ENCODE results near the gene SRSF5. TPM values are rescaled to one million over a fixed set of nuclear protein-coding genes. Genes with fewer than 3 reads are reported as not detected.

Gene SRSF5
- total and polyA plus RNA-seq, 2 of the 8 experiments (the other 6 are each of a cell fraction or from before 2014, with no cell fraction given): 101 to 238 TPM

- POLR2A ChIA-PET (ENCODE audit: partially characterized antibody): interaction anchor here (1.4 to 5.0 kb wide), 2 partner anchors 11 to 13 kb away, joined by 3 to 29 read pairs; partner anchors contain the start of gene SRSF5
- no peak for FAIRE-seq
- no peak overlapping the region for H2AK5ac ChIP-seq (ENCODE audit: low read depth, low read length)
- no peak for TF ChIP-seq SP2 (IDR thresholded peaks at IDR 0.05; ENCODE audit: low read length)
- TF ChIP-seq TAF7 (optimal IDR thresholded peaks at IDR 0.05; ENCODE audit: borderline replicate concordance, low read depth, low read length): no peak
- no peak for TF ChIP-seq TAF1 (IDR thresholded peaks at IDR 0.05; ENCODE audit: low read depth, low read length)
- TF ChIP-seq MAX (IDR thresholded peaks at IDR 0.05): no peak
- no peak for TF ChIP-seq SAP30 (IDR thresholded peaks at IDR 0.05; ENCODE audit: insufficient read depth, insufficient replicate concordance, low read length)
- no peak for TF ChIP-seq RAD21 (IDR thresholded peaks at IDR 0.05 in 1 of 2, conservative IDR thresholded peaks at IDR 0.05 in 1 of 2; ENCODE audit: low read depth in 2 of 2, low read length in 2 of 2)
- no peak for TF ChIP-seq BACH1 (IDR thresholded peaks at IDR 0.05; ENCODE audit: low read length)
- no peak for TF ChIP-seq RNF2 (IDR thresholded peaks at IDR 0.05; ENCODE audit: borderline replicate concordance, low read depth, low read length, missing control alignments, poor library complexity, severe bottlenecking)
- no peak for TF ChIP-seq KDM5A (IDR thresholded peaks at IDR 0.05; ENCODE audit: low read length)
- no peak for TF ChIP-seq GTF2F1 (IDR thresholded peaks at IDR 0.05; ENCODE audit: borderline replicate concordance, low read depth, low read length)
- TF ChIP-seq SP1 (IDR thresholded peaks at IDR 0.05; ENCODE audit: low read depth, low read length): no peak
- no peak for TF ChIP-seq RBBP5 (IDR thresholded peaks at IDR 0.05; ENCODE audit: borderline replicate concordance, low read depth, low read length)
- TF ChIP-seq PHF8 (conservative IDR thresholded peaks at IDR 0.05; ENCODE audit: low read depth, low read length): no peak
These were observed 13.1 kb upstream of the SRSF5 start for GRCh38 chr14:69753860-69754259.

More at GRCh38 chr14:69753860-69754259, 13.1 kb upstream of the SRSF5 start:
- Histone ChIP-seq H3K27me3 (replicated peaks in 1 of 4; ENCODE audit: control insufficient read depth in 3 of 4, extremely low read depth in 1 of 4, insufficient read depth in 3 of 4, low read length in 3 of 4) (no peaks in the 10 kb centered on the region), H3K79me1 (ENCODE audit: low read depth, low read length) (no peaks in the 10 kb centered on the region), H3K9ac (replicated peaks in 1 of 4; ENCODE audit: extremely low read depth in 1 of 4, low read depth in 3 of 4, low read length in 3 of 4) (no peak overlapping the region), H3K18ac (ENCODE audit: extremely low read depth, low read length) (no peak overlapping the region), H3K79me2 (ENCODE audit: control insufficient read depth in 1 of 2, insufficient read depth in 2 of 2, low read length in 2 of 2) (no peaks in the 10 kb centered on the region), H4K91ac (replicated peaks; ENCODE audit: insufficient read length, low read length) (no peak overlapping the region), H3K56ac (replicated peaks; ENCODE audit: insufficient read length, low read depth, low read length) (no peak overlapping the region), H2BK12ac (ENCODE audit: low read depth, low read length) (no peak overlapping the region; the same call in 1 of the 2 replicates), H3K4me1 (replicated peaks in 1 of 4; ENCODE audit: control insufficient read depth in 3 of 4, insufficient read depth in 4 of 4, low read length in 3 of 4) (0 out of 7 replicates have a peak, but pooled peaks cover 0 to 2% (median 0%) of the 10 kb centered on the region in 4 experiments), H3K14ac (ENCODE audit: insufficient read length) (no peak overlapping the region), H3K4ac (replicated peaks; ENCODE audit: insufficient read length, low read depth, low read length) (no peak overlapping the region), H4K8ac (ENCODE audit: extremely low read depth, insufficient read depth, low read length) (no peak overlapping the region), H3K23ac (ENCODE audit: insufficient read length) (no peak overlapping the region), H3K27ac (ENCODE audit: low read depth, low read length) (no peak overlapping the region), H2BK5ac (ENCODE audit: low read depth, low read length) (no peak overlapping the region), H2AFZ (ENCODE audit: low read length) (no peak overlapping the region), H3K4me3 (ENCODE audit: extremely low read depth in 1 of 4, insufficient read depth in 2 of 4, low read depth in 3 of 4, low read length in 4 of 4) (no peak overlapping the region), H2BK20ac (ENCODE audit: low read length) (no peak overlapping the region), H2BK15ac (ENCODE audit: low read length) (no peak overlapping the region), H3K9me3 (ENCODE audit: insufficient read depth in 2 of 2, low read depth in 1 of 2, low read length in 1 of 2) (no peaks in the 10 kb centered on the region; a peak in 1 of 4 replicates), H3K4me2 (ENCODE audit: insufficient read depth in 1 of 2, low read depth in 2 of 2, low read length in 2 of 2) (no peak overlapping the region), H4K5ac (ENCODE audit: insufficient read length, low read depth, low read length) (no peak overlapping the region), H4K20me1 (replicated peaks in 1 of 2; ENCODE audit: control insufficient read depth in 1 of 2, insufficient read depth in 2 of 2, low read length in 2 of 2) (no peaks in the 10 kb centered on the region), H2BK120ac (replicated peaks; ENCODE audit: low read depth, low read length) (no peak overlapping the region), H3K23me2 (ENCODE audit: low read depth, low read length) (no peaks in the 10 kb centered on the region), H3K36me3 (ENCODE audit: control insufficient read depth in 2 of 4, insufficient read depth in 4 of 4, low read length in 3 of 4) (no peaks in the 10 kb centered on the region)
- CTCF ChIA-PET (ENCODE audit: partially characterized antibody): interaction anchor here (0.8 to 1.6 kb wide), 2 partner anchors 27 to 169 kb away, joined by 4 to 5 read pairs; no protein-coding TSS in a partner anchor
- 100% methylated on average over 1 of the region's 1 CpG; no CpG with 5 or more reads in 1 of the 2 experiments for WGBS, 2 experiments (ENCODE audit: extremely low coverage in 1 of 2, insufficient coverage in 1 of 2, insufficient read length in 1 of 2, insufficient replicate concordance in 2 of 2, low coverage in 1 of 2, low lambda C conversion rate in 2 of 2, missing lambda C conversion rate in 1 of 2)
- DNase-seq (ENCODE audit: low read depth in 1 of 2, low spot score in 2 of 2): no peak

Data from H1 (cell line).